ENCODE data around the gene SCT.
"Not testable (repeated sequence)": the region's sequence is repeated elsewhere in the genome, so short reads cannot be mapped to it uniquely, and the experiment has no call there.

Gene SCT, protein sequence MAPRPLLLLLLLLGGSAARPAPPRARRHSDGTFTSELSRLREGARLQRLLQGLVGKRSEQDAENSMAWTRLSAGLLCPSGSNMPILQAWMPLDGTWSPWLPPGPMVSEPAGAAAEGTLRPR

DNA sequence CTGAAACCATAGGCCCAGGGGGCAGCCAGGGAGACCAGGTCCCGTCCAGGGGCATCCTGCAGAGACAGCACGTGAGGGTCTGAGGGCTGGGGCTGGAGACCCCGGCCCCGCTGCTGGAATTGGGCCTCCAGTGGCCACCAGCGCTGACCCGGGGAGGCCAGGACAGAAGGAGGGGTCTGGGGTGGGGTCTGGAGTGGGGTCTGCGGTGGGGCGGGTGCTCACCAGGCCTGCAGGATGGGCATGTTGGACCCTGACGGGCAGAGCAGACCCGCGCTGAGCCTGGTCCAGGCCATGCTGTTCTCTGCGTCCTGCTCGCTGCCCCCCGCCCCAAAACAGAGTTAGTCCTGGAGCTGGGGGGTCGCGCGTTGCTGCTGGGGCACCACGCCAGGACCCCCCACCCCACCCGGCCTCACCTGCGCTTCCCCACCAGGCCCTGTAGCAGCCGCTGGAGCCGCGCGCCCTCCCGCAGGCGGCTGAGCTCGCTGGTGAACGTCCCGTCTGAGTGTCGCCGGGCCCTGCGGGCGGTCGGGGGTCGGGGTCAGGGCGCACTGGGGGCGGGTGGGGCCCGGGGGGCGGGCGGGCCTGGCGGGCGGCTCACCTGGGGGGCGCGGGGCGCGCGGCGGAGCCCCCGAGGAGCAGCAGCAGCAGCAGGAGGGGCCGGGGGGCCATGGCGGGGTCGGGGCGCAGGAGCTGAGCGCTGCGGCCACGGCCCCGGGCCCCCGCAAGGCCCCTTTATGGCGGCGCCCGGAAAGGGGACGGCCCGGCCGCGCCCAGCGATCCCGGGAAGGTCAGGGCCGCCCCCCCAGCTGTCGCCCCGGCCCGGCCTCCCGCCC lies at the start of gene SCT:
SCT (minus strand) TSS at position 707 of the 833 bp plus-strand sequence; CDS start at position 669, 38 bp downstream.
- no peak for DNase-seq (ENCODE audit: low read depth in 1 of 2, low spot score in 1 of 2)

GRCh38 chr11:674406-674805 lies 47.4 kb upstream of the SCT start:
- DNase-seq (ENCODE audit: low read depth in 1 of 2, low spot score in 1 of 2), result no peak

GRCh38 chr11:673866-674265 lies 46.9 kb upstream of the SCT start:
- no peak for DNase-seq (ENCODE audit: low read depth in 1 of 2, low spot score in 1 of 2)

GRCh38 chr11:665704-666281 lies 38.8 kb upstream of the SCT start:
- DNase-seq (ENCODE audit: low read depth in 1 of 2, low spot score in 1 of 2), result no peak

DNA sequence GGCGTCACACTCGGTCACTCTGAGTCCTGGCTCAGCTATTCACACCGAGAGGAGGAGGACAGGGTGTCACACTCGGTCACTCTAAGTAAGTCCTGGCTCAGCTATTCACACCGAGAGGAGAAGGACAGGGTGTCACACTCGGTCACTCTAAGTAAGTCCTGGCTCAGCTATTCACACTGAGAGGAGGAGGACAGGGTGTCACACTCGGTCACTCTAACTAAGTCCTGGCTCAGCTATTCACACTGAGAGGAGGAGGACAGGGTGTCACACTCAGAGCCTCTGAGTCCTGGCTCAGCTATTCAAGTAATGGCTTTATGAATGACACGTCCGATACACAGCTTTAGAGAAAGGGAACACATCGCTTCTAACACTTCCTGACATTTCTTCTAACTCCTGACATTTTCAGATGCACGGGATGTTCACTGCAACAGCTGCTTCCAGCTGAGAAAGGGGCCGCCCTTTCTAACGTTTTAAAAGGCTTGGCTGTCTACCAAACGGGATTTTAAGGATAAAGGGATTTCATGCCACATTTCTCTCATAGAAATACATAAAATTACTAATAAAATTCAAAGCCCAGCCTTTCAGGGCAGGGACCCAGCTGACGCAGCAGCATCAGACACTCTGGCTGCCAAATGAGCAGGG lies 38.2 kb upstream of the SCT start:
- no peak for DNase-seq (ENCODE audit: low read depth in 1 of 2, low spot score in 1 of 2)

DNA sequence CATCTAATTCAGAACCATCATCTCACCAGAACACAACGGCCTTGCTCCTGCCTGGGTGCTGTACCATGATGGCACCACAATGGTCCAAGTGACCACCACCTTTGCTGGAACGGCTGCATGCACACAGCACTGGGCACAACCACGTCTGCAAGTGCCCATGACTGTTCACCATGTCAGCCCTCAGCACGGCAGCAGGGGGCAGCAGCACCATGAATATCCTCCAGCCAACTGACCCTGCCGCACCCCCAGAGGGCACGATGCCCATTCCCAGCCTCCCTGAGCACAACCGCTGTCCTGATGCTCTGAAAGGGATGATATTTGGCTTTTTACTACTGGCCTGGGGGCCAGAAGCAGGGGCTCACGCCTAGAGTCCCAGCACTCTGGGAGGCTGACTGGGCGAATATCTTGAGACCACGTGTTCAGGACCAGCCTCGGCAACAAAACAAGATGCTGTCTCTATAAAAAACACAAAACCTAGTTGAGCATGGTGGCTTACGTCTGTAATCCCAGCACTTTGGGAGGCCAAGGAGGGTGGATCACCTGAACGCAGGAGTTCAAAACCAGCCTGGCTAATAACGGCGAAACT lies 35.8 kb upstream of the SCT start:
- DNase-seq (ENCODE audit: low read depth in 1 of 2, low spot score in 1 of 2), result no peak

GRCh38 chr11:660681-661444 lies 33.9 kb upstream of the SCT start:
- DNase-seq (ENCODE audit: low read depth in 1 of 2, low spot score in 1 of 2), result no peak

DNA sequence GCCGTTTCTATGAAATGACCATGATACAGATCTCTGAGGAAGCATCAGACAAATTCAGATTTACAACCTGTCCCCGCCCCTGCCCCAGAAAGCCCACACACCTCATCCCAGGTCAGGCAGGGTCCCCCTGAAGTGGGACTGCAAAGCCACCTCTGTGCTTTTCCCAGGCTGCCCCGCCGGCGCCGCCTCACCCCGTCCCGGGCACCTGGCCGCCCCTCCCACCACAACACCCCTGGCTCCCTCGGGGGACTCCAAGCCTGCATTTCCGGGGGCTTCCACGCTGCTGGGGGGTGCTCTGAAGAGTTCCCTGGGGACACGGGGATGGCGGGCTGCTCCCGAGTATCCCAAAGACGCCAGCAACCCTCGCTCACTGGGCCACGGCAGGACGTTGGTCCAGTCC lies 33.3 kb upstream of the SCT start:
- no peak for DNase-seq (ENCODE audit: low read depth in 1 of 2, low spot score in 1 of 2)

DNA sequence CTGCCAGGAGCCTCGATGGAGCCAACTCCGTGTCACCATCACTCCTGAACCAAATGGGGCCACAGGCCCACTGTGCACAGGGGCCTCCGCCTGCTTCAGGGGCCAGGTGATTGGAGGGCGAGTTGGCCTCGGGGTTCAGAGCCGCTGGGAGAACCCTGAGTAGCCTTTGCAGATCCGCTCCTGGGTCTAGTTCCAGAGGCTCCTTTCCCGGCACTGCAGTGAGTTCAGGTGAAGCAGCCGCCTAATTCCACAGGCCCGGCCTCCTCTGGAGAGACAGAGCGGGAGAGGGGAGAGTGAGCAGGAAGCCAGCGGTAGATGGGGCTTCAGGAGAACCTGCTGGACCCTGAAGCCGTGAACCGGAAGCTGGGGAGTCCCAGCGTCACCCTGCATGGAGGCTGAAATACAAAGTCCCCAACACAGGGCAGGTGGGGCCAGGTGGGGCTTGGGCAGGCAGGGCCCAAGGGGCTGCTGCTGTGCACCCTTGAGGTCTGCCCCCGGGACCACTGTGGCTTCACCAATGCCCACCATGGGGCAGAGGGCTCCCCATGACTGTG lies 32.6 kb upstream of the SCT start:
- DNase-seq (ENCODE audit: low read depth in 1 of 2, low spot score in 1 of 2), result no peak

- no peak for DNase-seq (ENCODE audit: low read depth in 1 of 2, low spot score in 1 of 2)
These were observed 30.7 kb upstream of the SCT start for GRCh38 chr11:657691-658126.

DNA sequence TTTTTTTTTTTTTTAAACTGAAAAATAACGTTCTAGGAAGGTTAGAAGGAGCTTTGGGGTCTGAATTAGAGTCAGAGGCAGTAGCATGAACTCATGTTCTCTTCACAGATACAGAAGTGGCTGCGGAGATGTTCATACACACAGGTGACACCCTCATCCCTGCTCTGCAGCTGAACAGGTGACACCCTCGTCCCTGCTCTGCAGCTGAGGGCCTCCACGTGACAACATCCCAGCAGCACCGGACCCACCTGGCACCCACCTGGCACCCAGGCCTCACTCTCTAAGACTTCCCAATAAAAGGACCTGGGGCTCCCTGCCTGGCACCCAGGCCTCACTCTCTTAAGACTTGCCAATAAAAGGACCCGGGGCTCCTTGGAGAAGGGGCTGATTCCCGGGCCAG lies 29.9 kb upstream of the SCT start:
- DNase-seq (ENCODE audit: low read depth in 1 of 2, low spot score in 1 of 2), result no peak

GRCh38 chr11:656426-656825 lies 29.4 kb upstream of the SCT start:
- no peak for DNase-seq (ENCODE audit: low read depth in 1 of 2, low spot score in 1 of 2)

GRCh38 chr11:655036-655726 lies 28.2 kb upstream of the SCT start:
- DNase-seq (ENCODE audit: low read depth in 1 of 2, low spot score in 1 of 2), result no peak

- not testable (repeated sequence) for DNase-seq (ENCODE audit: low read depth in 1 of 2, low spot score in 1 of 2)
These were observed 27.5 kb upstream of the SCT start for GRCh38 chr11:654444-654843.

DNA sequence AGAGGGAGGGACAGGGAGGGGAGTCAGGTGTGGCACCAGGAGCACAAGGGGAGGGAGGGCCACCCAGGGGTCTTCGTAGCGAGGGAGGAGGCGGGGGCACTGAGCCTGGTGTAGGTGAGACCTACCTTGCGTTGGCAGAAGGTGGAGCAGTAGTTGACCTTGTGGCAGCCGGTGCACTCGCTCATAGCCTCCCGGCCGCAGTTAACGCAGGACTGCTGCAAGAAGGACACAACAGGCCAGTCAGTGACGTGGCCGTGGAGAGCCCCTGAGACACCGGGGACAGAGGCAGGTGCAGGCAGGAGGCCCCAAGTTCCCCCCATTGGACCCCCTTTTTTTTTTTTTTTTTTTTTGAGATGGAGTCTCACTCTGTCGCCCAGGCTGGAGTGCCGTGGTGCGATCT lies 26.9 kb upstream of the SCT start:
- no peak for DNase-seq (ENCODE audit: low read depth in 1 of 2, low spot score in 1 of 2)

DNA sequence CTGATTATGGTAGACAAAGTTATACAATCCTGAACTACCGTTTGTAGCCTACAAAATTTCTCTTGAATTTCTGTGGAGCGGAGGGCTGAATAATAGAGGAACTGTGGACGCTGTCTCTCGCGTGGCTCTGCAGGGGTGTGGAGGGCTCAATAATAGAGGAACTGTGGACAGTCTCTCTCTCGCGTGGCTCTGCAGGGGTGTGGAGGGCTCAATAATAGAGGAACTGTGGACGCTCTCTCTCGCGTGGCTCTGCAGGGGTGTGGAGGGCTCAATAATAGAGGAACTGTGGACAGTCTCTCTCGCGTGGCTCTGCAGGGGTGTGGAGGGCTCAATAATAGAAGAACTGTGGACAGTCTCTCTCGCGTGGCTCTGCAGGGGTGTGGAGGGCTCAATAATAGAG lies 26.2 kb upstream of the SCT start:
- not testable (repeated sequence) for DNase-seq (ENCODE audit: low read depth in 1 of 2, low spot score in 1 of 2)

DNA sequence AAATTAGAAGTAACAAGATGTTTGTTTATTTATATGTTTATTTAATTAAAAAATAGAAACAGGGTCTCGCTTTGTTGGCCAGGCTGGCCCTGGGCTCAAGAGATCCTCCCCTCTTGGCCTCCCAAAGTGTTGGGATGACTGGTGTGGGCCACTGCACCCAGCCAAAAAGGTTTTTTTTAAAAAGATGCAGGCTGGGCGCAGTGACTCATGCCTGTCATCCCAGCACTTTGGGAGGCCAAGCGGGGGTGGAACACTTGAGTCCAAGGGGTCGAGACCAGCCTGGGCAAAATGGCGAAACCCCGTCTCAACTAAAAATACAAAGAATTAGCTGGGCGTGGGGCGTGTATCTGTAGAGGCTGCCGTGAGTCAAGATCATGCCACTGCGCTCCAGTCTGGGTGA lies 23.5 kb upstream of the SCT start:
- DNase-seq (ENCODE audit: low read depth in 1 of 2, low spot score in 1 of 2), result no peak

DNA sequence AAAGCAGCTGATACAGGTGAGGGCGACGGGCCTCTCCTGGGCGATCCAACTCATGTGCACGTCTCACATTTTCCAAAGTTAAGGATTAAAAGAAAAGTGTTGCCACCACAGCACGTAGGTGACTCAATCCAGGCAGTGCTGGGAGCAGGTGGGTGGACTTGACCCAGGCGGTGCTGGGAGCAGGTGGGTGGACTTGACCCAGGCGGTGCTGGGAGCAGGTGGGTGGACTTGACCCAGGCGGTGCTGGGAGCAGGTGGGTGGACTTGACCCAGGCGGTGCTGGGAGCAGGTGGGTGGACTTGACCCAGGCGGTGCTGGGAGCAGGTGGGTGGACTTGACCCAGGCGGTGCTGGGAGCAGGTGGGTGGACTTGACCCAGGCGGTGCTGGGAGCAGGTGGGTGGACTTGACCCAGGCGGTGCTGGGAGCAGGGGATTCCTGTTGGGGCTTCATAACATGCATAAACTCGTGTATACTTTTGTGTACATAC lies 20.7 kb upstream of the SCT start:
- not testable (repeated sequence) for DNase-seq (ENCODE audit: low read depth in 1 of 2, low spot score in 1 of 2)

DNA sequence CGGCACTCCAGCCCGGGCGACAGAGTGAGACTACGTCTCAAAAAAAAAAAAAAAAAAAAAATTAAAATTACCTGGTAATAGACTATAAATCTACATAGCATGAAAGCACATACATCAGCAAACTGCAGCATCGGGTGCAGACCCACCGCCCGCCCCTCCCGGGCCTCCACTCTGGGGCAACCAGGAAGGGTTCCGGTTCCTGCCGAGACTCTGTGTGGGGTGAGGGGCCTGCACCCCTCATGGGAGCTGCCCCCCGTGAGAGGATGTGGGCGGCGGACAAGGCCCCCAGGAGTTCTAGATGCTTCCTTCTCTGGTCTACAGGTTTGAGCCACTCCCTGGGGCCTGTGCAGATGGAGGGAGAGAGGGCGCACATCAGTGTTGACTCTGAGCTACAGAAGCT lies 19.2 kb upstream of the SCT start:
- DNase-seq (ENCODE audit: low read depth in 1 of 2, low spot score in 1 of 2), result no peak

DNA sequence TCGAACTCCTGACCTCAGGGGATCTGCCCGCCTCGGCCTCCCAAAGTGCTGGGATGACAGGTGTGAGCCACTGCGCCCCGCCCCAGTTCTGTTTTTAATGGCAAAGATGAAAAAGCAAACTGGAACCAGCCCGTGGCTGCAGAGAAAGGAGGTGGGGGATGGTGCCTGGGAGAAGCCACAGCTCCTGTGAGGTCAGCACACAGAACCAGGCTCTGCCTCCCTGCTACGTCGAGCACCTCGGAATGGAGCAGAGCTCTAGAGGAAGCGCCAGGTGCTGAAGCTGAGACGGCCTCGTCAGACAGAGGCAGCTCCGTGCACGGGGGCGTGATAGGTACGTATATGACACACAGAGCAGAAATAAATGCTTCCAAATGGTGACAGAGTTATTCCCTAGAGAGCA lies 18.6 kb upstream of the SCT start:
- no peak for DNase-seq (ENCODE audit: low read depth in 1 of 2, low spot score in 1 of 2)
